HG02870 (cell line): ENCODE data around the gene PTGR1.
A peak's percentile ranks its signal among the peaks of the same experiment; 100 is the strongest.
"Not testable (repeated sequence)": the region's sequence is repeated elsewhere in the genome, so short reads cannot be mapped to it uniquely, and the experiment has no call there.

Experiments used
- ATAC-seq: cut with Tn5 transposase; IDR thresholded peaks from one replicate; pipeline ENCODE4 v1.9.1; 2021; ENCODE audit warnings: mild to moderate bottlenecking, moderate library complexity; ENCODE audit not compliant: unreplicated experiment

Gene PTGR1

DNA sequence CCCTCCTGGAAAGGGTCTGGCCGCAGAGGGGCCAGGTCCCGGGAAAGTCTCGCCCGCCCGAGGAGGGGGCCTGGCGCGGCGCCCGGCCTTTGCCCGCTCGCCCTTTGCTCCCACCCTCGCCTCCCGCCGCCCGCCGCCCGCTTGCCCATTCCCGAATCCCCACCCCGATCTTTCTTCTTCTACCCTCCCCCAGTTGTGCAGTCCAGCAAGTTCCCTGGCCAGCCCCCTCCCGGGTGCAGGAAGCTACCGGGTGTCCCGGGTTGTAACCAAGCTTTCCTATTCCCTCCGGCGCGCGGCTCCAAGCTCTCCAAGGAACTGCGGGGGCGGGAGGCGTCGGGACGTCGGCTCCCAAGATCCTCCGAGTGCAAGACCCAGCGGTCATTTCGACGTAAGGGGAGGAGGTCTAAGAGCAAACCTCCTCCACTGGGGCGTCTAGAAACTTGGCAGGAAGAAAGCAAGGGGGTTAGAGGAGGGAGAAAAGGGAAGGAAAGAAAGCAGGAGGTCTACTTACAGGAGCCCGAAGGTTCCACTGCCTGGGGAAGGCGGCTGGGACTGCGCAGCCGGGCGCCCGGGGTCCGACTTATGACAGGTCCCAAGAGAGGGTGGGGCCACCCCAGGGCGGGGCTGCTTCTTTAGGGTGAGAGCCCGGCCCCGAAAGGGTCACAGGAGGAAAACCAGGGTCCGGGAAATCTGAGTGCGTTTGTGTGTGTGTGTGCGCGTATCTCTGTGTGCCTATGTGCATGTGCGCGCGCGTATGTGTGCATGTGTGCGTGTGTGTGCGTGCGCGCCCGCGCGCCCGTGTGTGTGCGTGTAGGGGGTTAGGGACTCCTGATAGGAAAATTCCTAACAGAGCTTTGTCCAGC is at the start of gene PTGR1:
TSS of gene PTGR1 (minus strand) at position 556 of the 863 bp plus-strand sequence. CDS start 2,225 bp downstream, outside the sequence.
- ATAC-seq: no peak

- no peak for ATAC-seq
Measured at GRCh38 chr9:111649016-111649415, 49.6 kb upstream of the PTGR1 start.

- no peak for ATAC-seq
Measured at GRCh38 chr9:111648066-111648465, 48.6 kb upstream of the PTGR1 start.

DNA sequence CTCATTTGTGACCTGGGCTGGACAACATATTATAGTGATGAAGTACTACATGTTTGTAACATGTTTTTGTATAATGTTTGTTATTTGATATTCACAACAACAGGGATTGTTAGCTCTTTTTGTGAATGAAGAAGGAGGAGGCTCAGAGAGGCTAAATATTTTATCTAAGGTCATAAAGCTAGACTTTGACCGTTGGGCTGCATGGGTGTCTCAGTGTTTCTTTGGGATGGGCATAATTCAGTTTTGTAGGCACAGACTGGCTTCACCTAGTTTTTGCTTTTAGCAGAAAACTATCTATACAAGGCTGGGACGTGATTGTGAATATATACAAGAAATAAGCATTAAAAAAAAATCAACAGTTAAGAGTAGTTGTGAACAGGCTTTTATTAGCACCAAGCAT is 47.0 kb upstream of the PTGR1 start:
- no peak for ATAC-seq

GRCh38 chr9:111645806-111646205 is 46.4 kb upstream of the PTGR1 start:
- no peak for ATAC-seq

DNA sequence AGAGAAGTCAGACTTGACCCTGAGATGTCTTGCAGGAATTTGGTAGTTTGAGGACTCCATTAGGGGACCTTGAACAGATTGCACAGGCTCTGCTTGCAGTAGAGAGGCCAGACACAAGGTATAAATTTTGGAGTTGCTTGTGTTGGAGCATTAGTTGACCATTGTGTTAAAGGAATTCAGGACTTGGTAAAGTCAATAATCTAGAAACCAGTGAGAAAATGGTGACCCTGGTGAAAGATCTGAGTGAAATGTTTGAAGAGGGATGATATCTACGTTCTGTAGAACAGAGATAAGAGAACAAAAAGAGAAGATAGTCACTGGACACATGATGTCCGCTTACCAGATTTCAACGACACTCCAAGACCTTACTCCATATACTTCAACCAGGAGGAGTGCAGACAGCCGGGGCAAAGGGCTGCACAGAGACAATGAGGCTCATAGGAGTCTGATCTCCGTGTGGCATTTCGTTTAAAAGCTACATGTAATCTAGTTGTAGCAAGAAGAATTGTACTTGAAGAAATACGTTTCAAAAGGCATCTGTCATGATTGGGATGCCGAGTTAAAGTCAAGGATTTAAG is 44.8 kb upstream of the PTGR1 start:
- no peak for ATAC-seq

- ATAC-seq: no peak
Measured at GRCh38 chr9:111637421-111637950, 38.0 kb upstream of the PTGR1 start.

DNA sequence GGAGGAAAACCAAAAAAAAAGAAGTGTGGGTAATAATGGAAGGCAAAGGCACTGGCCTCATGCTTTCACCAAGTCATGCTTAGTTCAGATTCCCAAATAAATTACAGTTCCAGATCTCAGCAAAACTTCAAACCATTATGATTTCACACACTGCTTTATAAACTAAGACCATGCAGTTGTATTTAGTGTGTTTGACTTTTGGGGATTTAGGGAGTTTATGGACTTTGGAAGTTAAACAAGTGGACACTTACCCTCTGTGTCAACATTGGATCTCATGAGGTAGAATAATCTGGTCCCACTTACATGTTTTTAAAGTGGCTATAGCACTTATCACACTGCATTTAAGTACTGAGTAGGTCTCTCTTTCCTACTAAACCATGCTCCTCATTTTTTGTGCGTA is 35.4 kb upstream of the PTGR1 start:
- no peak for ATAC-seq

DNA sequence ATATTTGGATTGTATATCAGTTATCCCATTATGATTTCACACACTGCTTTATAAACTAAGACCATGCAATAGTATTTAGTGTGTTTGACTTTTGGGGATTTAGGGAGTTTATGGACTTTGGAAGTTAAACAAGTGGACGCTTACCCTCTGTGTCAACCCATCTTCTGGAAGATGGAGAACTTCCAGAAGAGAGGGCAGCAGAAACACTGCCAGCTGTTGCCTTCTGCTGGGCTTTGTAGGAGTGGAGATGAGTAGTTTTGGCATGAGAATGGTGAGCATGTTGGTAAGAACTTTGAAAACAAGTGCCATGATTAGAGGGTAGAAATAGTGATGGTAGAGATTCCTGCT is 33.9 kb upstream of the PTGR1 start:
- ATAC-seq: no peak

GRCh38 chr9:111632695-111633388 is 33.4 kb upstream of the PTGR1 start:
- no peak for ATAC-seq

DNA sequence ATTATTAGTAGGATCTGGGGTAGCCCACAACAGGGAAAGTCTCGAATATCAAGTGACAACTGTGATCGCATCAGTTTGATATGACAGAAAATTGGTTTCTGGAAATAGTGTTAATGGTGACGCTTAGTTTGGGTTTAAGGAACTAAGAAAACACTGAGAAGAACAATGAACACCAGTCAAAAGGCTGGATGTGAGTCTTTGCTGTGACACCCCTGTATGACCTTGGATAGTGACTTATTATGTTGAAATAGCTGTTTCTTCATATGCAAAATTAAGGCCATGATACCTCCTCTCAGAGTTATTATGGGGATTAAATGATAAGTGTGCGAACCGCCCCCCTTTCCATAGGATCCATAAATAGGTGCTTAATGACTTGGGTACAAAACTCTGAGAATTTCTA is 32.6 kb upstream of the PTGR1 start:
- no peak for ATAC-seq

- ATAC-seq: peak; percentile 96
Measured at GRCh38 chr9:111631214-111631971, 31.9 kb upstream of the PTGR1 start, which contains the start of gene DNAJC25. TSS of gene DNAJC25 (plus strand) at chr9:111631334. CDS start at chr9:111631408, 74 bp downstream.

GRCh38 chr9:111630964-111631213 is 31.4 kb upstream of the PTGR1 start:
- no peak for ATAC-seq

DNA sequence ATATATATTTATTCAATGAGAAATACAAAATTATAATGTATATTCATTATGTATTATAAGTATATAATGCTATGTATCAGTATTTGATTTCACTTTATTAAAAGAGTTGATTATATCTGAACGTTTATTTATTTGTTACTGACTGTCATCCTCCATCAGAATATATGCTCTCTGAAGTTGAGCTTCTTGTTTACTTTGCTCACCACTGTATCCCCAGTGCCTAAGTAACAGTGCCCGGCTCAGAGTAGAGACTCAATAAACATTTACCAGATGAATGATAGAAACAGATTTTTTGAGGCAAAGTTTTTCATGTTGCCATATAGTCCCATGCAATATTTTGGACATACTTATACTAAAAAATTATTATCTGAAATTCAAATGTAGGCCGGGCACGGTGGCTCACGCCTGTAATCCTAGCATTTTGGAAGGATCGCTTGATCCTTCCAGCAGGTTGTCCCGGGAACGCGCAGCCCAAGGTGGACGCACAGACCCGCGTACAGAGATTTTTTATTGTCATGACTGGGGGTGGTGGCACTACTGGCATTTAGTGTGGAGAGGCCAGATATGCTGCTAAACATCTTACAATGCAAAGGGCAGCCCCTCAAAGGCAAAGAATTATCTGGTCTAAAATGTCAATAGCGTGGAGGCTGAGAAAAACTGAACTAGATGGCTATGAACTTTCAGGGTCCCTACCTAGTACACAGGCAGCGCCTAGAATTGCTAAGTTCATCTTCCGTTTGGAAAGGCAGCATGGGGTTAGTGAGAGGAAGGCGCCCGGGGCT is 30.9 kb upstream of the PTGR1 start:
- ATAC-seq: peak; percentile 27

- no peak for ATAC-seq
Measured at GRCh38 chr9:111628411-111628810, 29.0 kb upstream of the PTGR1 start.

DNA sequence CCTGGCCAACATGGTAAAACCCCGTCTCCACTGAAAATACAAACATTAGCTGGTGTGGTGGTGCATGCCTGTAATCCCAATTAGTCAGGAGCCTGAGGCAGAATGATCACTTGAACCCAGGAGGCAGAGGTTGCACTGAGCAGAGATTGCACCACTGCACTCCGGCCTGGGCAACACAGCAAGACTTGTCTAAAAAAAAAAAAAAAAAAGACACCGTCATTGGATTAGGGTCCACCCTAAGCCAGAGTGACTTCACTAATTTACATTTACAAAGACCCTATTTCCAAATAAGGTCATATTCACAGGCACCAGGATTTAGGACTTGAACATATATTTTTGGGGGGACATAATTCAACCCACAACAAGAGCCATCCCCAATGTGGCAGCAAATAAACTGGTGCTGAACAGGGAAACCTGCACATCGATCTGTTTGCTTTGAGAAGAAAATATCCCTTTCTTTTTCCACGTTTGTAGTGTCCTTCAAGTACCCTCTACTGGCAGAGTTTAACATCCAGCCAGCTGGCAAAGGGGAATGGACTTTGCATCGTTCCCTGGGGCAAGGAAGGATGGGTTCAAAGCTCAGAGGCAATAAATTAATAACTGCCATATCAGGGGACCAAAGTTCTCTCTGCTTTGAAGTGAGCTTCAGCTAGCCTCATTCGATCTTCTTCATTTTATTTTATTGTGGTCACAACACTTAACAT is 28.0 kb upstream of the PTGR1 start:
- ATAC-seq: no peak

DNA sequence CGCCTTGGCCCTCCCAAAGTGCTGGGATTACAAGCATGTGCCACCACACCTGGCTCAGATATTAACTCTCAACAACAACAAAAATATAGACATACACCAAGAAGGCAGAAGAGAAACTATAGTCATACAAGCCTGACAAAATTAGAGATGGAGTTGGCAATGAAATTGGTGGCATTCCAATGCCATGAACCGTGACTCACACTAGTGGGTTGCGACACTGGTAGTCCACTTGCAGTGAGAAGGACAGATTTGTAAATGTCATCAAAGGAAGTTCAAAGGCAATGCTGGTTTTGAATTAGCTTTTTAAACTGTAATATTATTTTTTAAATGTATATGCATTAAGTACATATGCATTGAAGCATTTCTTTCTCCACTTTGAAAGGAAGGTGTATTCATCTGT is 23.2 kb upstream of the PTGR1 start:
- ATAC-seq: no peak

DNA sequence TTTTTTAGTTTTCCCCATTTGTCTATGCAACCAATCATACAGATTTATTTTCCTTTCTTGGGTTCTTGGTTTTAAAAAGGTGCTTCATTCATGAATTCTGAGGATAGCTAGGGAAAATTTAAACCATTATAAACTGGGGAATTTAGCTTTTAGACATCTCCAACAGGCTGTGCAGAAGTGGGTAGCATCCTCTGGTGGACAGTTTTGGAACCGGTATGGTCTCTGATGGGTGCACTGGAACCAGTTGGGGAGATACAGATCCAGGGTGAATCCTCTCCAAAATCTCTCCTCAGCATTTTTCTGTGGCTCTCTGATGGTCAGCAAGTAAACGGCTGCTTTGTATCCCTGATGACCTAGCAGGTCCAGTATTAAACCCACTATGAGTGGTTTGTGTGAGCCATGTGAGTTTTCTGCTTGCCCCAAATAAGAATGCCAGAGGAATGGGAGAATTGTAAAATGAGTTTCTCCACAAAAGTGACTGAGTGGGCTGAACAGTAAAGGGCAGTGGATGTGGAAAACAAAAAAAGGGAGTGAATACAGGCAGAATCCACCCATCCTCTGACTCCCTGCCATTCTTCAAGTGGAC is 22.5 kb upstream of the PTGR1 start:
- ATAC-seq: no peak

GRCh38 chr9:111617349-111617748 is 17.9 kb upstream of the PTGR1 start:
- ATAC-seq: not testable (repeated sequence)
